ENCODE measurements around the gene HLA-F.

Gene HLA-F

GRCh38 chr6:29723262-29723665, at the start of gene HLA-F:
Gene HLA-F (plus strand): TSS chr6:29723434. CDS start chr6:29723464, 30 bp downstream.
- Histone ChIP-seq H3K4me1 (ENCODE audit: control insufficient read depth, insufficient read depth, low read length) (no peaks in the 10 kb centered on the region), H3K27ac (ENCODE audit: low read depth, low read length) (no peak within 1 kb of the TSS), H3K27me3 (ENCODE audit: control insufficient read depth, insufficient read depth, low read length) (peaks cover 59% of the 10 kb centered on the region), H3K36me3 (ENCODE audit: control insufficient read depth, insufficient read depth, low read length) (no peaks in the 10 kb centered on the region), H3K9ac (ENCODE audit: low read length) (no peak within 1 kb of the TSS), H3K9me3 (ENCODE audit: control insufficient read depth, insufficient read depth, low read depth, low read length) (no peaks in the 10 kb centered on the region), H3K4me3 (ENCODE audit: low read depth, low read length) (peak within 1 kb of the TSS; percentile 76)

GRCh38 chr6:29674008-29674407, 49.2 kb upstream of the HLA-F start:
- H3K27me3 ChIP-seq (ENCODE audit: control insufficient read depth, insufficient read depth, low read length) = peaks cover 12% of the 10 kb centered on the region; the same call in 1 of the 2 replicates
- H3K27ac ChIP-seq (ENCODE audit: low read depth, low read length) = no peak overlapping the region
- peaks cover 15% of the 10 kb centered on the region; the same call in 1 of the 2 replicates for H3K4me1 ChIP-seq (ENCODE audit: control insufficient read depth, insufficient read depth, low read length)
- peaks cover 6% of the 10 kb centered on the region; the same call in 1 of the 2 replicates for H3K9me3 ChIP-seq (ENCODE audit: control insufficient read depth, insufficient read depth, low read depth, low read length)
- H3K9ac ChIP-seq (ENCODE audit: low read length) = no peak overlapping the region
- H3K36me3 ChIP-seq (ENCODE audit: control insufficient read depth, insufficient read depth, low read length) = no peaks in the 10 kb centered on the region
- no peak overlapping the region for H3K4me3 ChIP-seq (ENCODE audit: low read depth, low read length)

- H3K27me3 ChIP-seq (ENCODE audit: control insufficient read depth, insufficient read depth, low read length) = peaks cover 10% of the 10 kb centered on the region; the same call in 1 of the 2 replicates
- H3K9ac ChIP-seq (ENCODE audit: low read length) = no peak overlapping the region
- peaks cover 12% of the 10 kb centered on the region; the same call in 1 of the 2 replicates for H3K4me1 ChIP-seq (ENCODE audit: control insufficient read depth, insufficient read depth, low read length)
- H3K36me3 ChIP-seq (ENCODE audit: control insufficient read depth, insufficient read depth, low read length) = no peaks in the 10 kb centered on the region
- H3K9me3 ChIP-seq (ENCODE audit: control insufficient read depth, insufficient read depth, low read depth, low read length) = peaks cover 6% of the 10 kb centered on the region; the same call in 1 of the 2 replicates
- no peak overlapping the region for H3K4me3 ChIP-seq (ENCODE audit: low read depth, low read length)
- no peak overlapping the region for H3K27ac ChIP-seq (ENCODE audit: low read depth, low read length)
These were observed 47.7 kb upstream of the HLA-F start for GRCh38 chr6:29675561-29675960.

GRCh38 chr6:29676981-29677601, 46.1 kb upstream of the HLA-F start:
- Histone ChIP-seq H3K36me3 (ENCODE audit: control insufficient read depth, insufficient read depth, low read length) (no peaks in the 10 kb centered on the region), H3K4me3 (ENCODE audit: low read depth, low read length) (no peak overlapping the region), H3K9me3 (ENCODE audit: control insufficient read depth, insufficient read depth, low read depth, low read length) (peaks cover 6% of the 10 kb centered on the region; the same call in 1 of the 2 replicates), H3K4me1 (ENCODE audit: control insufficient read depth, insufficient read depth, low read length) (peaks cover 12% of the 10 kb centered on the region; the same call in 1 of the 2 replicates), H3K27me3 (ENCODE audit: control insufficient read depth, insufficient read depth, low read length) (no peaks in the 10 kb centered on the region; the same call in 1 of the 2 replicates), H3K9ac (ENCODE audit: low read length) (peak overlapping the region; percentile 30), H3K27ac (ENCODE audit: low read depth, low read length) (peak overlapping the region; percentile 75; the same call in 1 of the 2 replicates)

- H3K4me3 ChIP-seq (ENCODE audit: low read depth, low read length) = no peak overlapping the region
- H3K9me3 ChIP-seq (ENCODE audit: control insufficient read depth, insufficient read depth, low read depth, low read length) = peaks cover 6% of the 10 kb centered on the region; the same call in 1 of the 2 replicates
- no peak overlapping the region for H3K9ac ChIP-seq (ENCODE audit: low read length)
- H3K27ac ChIP-seq (ENCODE audit: low read depth, low read length) = no peak overlapping the region
- H3K27me3 ChIP-seq (ENCODE audit: control insufficient read depth, insufficient read depth, low read length) = no peaks in the 10 kb centered on the region
- H3K4me1 ChIP-seq (ENCODE audit: control insufficient read depth, insufficient read depth, low read length) = peaks cover 12% of the 10 kb centered on the region; the same call in 1 of the 2 replicates
- H3K36me3 ChIP-seq (ENCODE audit: control insufficient read depth, insufficient read depth, low read length) = no peaks in the 10 kb centered on the region
These were observed 45.1 kb upstream of the HLA-F start for GRCh38 chr6:29678114-29678513.

GRCh38 chr6:29679962-29680361, 43.3 kb upstream of the HLA-F start:
- H3K27ac ChIP-seq (ENCODE audit: low read depth, low read length) = no peak overlapping the region
- peaks cover 9% of the 10 kb centered on the region for H3K9me3 ChIP-seq (ENCODE audit: control insufficient read depth, insufficient read depth, low read depth, low read length)
- H3K27me3 ChIP-seq (ENCODE audit: control insufficient read depth, insufficient read depth, low read length) = no peaks in the 10 kb centered on the region
- H3K9ac ChIP-seq (ENCODE audit: low read length) = no peak overlapping the region
- no peak overlapping the region for H3K4me3 ChIP-seq (ENCODE audit: low read depth, low read length)
- no peaks in the 10 kb centered on the region for H3K36me3 ChIP-seq (ENCODE audit: control insufficient read depth, insufficient read depth, low read length)
- peaks cover 21% of the 10 kb centered on the region for H3K4me1 ChIP-seq (ENCODE audit: control insufficient read depth, insufficient read depth, low read length)

GRCh38 chr6:29680416-29680815, 42.8 kb upstream of the HLA-F start:
- H3K9ac ChIP-seq (ENCODE audit: low read length) = no peak overlapping the region
- no peaks in the 10 kb centered on the region for H3K36me3 ChIP-seq (ENCODE audit: control insufficient read depth, insufficient read depth, low read length)
- peaks cover 12% of the 10 kb centered on the region for H3K9me3 ChIP-seq (ENCODE audit: control insufficient read depth, insufficient read depth, low read depth, low read length)
- peaks cover 21% of the 10 kb centered on the region for H3K4me1 ChIP-seq (ENCODE audit: control insufficient read depth, insufficient read depth, low read length)
- H3K27ac ChIP-seq (ENCODE audit: low read depth, low read length) = no peak overlapping the region
- H3K4me3 ChIP-seq (ENCODE audit: low read depth, low read length) = no peak overlapping the region
- no peaks in the 10 kb centered on the region for H3K27me3 ChIP-seq (ENCODE audit: control insufficient read depth, insufficient read depth, low read length)

GRCh38 chr6:29680904-29681303, 42.3 kb upstream of the HLA-F start, which contains the start of gene ZFP57:
Gene ZFP57 (minus strand): TSS chr6:29681152. CDS start chr6:29677003, 4,149 bp downstream.
- Histone ChIP-seq H3K27ac (ENCODE audit: low read depth, low read length) (no peak within 1 kb of the TSS), H3K4me1 (ENCODE audit: control insufficient read depth, insufficient read depth, low read length) (peaks cover 21% of the 10 kb centered on the region), H3K9me3 (ENCODE audit: control insufficient read depth, insufficient read depth, low read depth, low read length) (peaks cover 12% of the 10 kb centered on the region), H3K27me3 (ENCODE audit: control insufficient read depth, insufficient read depth, low read length) (no peaks in the 10 kb centered on the region), H3K9ac (ENCODE audit: low read length) (no peak within 1 kb of the TSS), H3K36me3 (ENCODE audit: control insufficient read depth, insufficient read depth, low read length) (no peaks in the 10 kb centered on the region), H3K4me3 (ENCODE audit: low read depth, low read length) (no peak within 1 kb of the TSS)

GRCh38 chr6:29681811-29682210, 41.4 kb upstream of the HLA-F start:
- Histone ChIP-seq H3K36me3 (ENCODE audit: control insufficient read depth, insufficient read depth, low read length) (no peaks in the 10 kb centered on the region), H3K4me1 (ENCODE audit: control insufficient read depth, insufficient read depth, low read length) (peaks cover 17% of the 10 kb centered on the region), H3K27ac (ENCODE audit: low read depth, low read length) (no peak overlapping the region), H3K9ac (ENCODE audit: low read length) (no peak overlapping the region), H3K27me3 (ENCODE audit: control insufficient read depth, insufficient read depth, low read length) (no peaks in the 10 kb centered on the region), H3K4me3 (ENCODE audit: low read depth, low read length) (no peak overlapping the region), H3K9me3 (ENCODE audit: control insufficient read depth, insufficient read depth, low read depth, low read length) (peaks cover 9% of the 10 kb centered on the region)

- Histone ChIP-seq H3K4me1 (ENCODE audit: control insufficient read depth, insufficient read depth, low read length) (peaks cover 9% of the 10 kb centered on the region), H3K9ac (ENCODE audit: low read length) (no peak overlapping the region), H3K9me3 (ENCODE audit: control insufficient read depth, insufficient read depth, low read depth, low read length) (peaks cover 6% of the 10 kb centered on the region), H3K27ac (ENCODE audit: low read depth, low read length) (no peak overlapping the region), H3K36me3 (ENCODE audit: control insufficient read depth, insufficient read depth, low read length) (no peaks in the 10 kb centered on the region), H3K27me3 (ENCODE audit: control insufficient read depth, insufficient read depth, low read length) (no peaks in the 10 kb centered on the region), H3K4me3 (ENCODE audit: low read depth, low read length) (no peak overlapping the region)
These were observed 37.4 kb upstream of the HLA-F start for GRCh38 chr6:29685718-29686326.

- Histone ChIP-seq H3K9me3 (ENCODE audit: control insufficient read depth, insufficient read depth, low read depth, low read length) (no peaks in the 10 kb centered on the region), H3K27me3 (ENCODE audit: control insufficient read depth, insufficient read depth, low read length) (no peaks in the 10 kb centered on the region), H3K9ac (ENCODE audit: low read length) (no peak overlapping the region)
These were observed 28.6 kb upstream of the HLA-F start for GRCh38 chr6:29694637-29695036.

More at GRCh38 chr6:29694637-29695036, 28.6 kb upstream of the HLA-F start:
- Histone ChIP-seq H3K4me3 (ENCODE audit: low read depth, low read length) (no peak overlapping the region), H3K4me1 (ENCODE audit: control insufficient read depth, insufficient read depth, low read length) (peaks cover 6% of the 10 kb centered on the region; the same call in 1 of the 2 replicates), H3K36me3 (ENCODE audit: control insufficient read depth, insufficient read depth, low read length) (no peaks in the 10 kb centered on the region), H3K27ac (ENCODE audit: low read depth, low read length) (no peak overlapping the region)

All from HUES6 (cell line).